Psoas muscle (tissue), 8 donors: ENCODE data around the gene B4GALT6. TPM values are rescaled to one million over a fixed set of nuclear protein-coding genes. Genes with fewer than 3 reads are reported as not detected.
A peak's percentile ranks its signal among the peaks of the same experiment; 100 is the strongest.

Experiments used
- ATAC-seq, 4 donors: fragments of 200-7000 bp; cut with Tn5 transposase; one replicate each; pipeline ENCODE4 v1.9.1; 2020; ENCODE audit warnings: moderate library complexity in 3 of 4, mild to moderate bottlenecking in 2 of 4
- DNase-seq, 2 donors: peaks; one replicate each; pipeline ENCODE4 v3.0.0-alpha.2; 2020
- H3K27ac ChIP-seq: fragments of 200-600 bp; one replicate; pipeline ENCODE4 v1.8.0; 2022
- H3K27me3 ChIP-seq, 3 donors: fragments of 200-600 bp in 1 of 3; one replicate each; pipeline versions ENCODE4 v1.6.1 to v1.8.0; 2013 to 2022; ENCODE audit warnings: low read length in 2 of 3, mild to moderate bottlenecking in 2 of 3, moderate library complexity in 1 of 3; ENCODE audit not compliant: insufficient read depth in 3 of 3
- H3K36me3 ChIP-seq, 2 donors: fragments of 200-600 bp in 1 of 2; one replicate each; pipeline versions ENCODE4 v1.6.1 to v1.8.0; 2013 to 2022; ENCODE audit warnings: low read depth in 1 of 2, mild to moderate bottlenecking in 1 of 2, moderate library complexity in 1 of 2; ENCODE audit not compliant: insufficient read depth in 1 of 2
- H3K4me1 ChIP-seq: fragments of 200-600 bp; one replicate; pipeline ENCODE4 v1.8.0; 2022
- H3K4me3 ChIP-seq: fragments of 200-600 bp; one replicate; pipeline ENCODE4 v1.8.0; 2022; ENCODE audit warnings: mild to moderate bottlenecking
- H3K9me3 ChIP-seq: fragments of 200-600 bp; one replicate; pipeline ENCODE4 v1.8.0; 2022
- WGBS, 3 donors: extraction: QIAGEN DNeasy Blood & Tissue Kit; methylation state at CpG; one replicate each; pipeline versions ENCODE4 v1.1.6 to v1.1.7; 2013; 5-methylcytosine and 5-hydroxymethylcytosine counted together
- intact Hi-C, 2 donors: fragments of 100-400 bp; cut with DNase I; formaldehyde crosslinking; loops; one replicate each; pipeline versions ENCODE4 v1.11.0 to v1.14.2; 2022
- polyA plus RNA-seq, 3 donors: library from polyadenylated mRNA; stranded (reverse); fragments of 200-250 nt; gene quantifications; one replicate each; pipeline ENCODE4 v1.2.3, GENCODE V29; 2013
- total RNA-seq, 4 donors: library from RNA; stranded (reverse); fragmentation: NEBNext Ultra II Directional in 2 of 4; extraction: Animal tissue kit (Norgen Biotek cat#: 25700) in 2 of 4; gene quantifications; one replicate each; pipeline versions ENCODE4 v1.2.1 to v1.2.4, GENCODE V29; 2021 to 2023
- TF ChIP-seq, protein P1 (sequence below): fragments of 200-600 bp; IDR thresholded peaks from one replicate; pipeline ENCODE4 v1.8.0; 2022; ENCODE audit warnings: antibody characterized with exemption
- donor health status: healthy with polysubstance abuse.
- donor health status: DM: no; HTN: no; CAD: no; lungs with moderate emphysema.
- donor health status: Bipolar disorder and iron deficiency.
- donor health status: healthy.
- donor health status: DM: yes; HTN: yes; CAD: no.
- donor health status: DM: no; HTN: no; CAD: no.
- donor health status: DM: no; HTN: no; CAD: no.
- donor health status: DM: yes; HTN: yes; CAD: no.

The B4GALT6 gene
- total and polyA plus RNA-seq, 7 donors: 0.98 to 13.3 (median 6.7) TPM

- Histone ChIP-seq H3K27me3 (no peaks in the 10 kb centered on the region), H3K4me3 (peak overlapping the region; percentile 88), H3K27ac (peak overlapping the region; percentile 78), H3K36me3 (no peaks in the 10 kb centered on the region), H3K4me1 (peaks cover 15% of the 10 kb centered on the region), H3K9me3 (no peaks in the 10 kb centered on the region)
- 20 to 36% (median 25%) methylated on average over 6 to 7 of the region's 7 CpGs for WGBS, 3 donors
- TF ChIP-seq, protein P1, sequence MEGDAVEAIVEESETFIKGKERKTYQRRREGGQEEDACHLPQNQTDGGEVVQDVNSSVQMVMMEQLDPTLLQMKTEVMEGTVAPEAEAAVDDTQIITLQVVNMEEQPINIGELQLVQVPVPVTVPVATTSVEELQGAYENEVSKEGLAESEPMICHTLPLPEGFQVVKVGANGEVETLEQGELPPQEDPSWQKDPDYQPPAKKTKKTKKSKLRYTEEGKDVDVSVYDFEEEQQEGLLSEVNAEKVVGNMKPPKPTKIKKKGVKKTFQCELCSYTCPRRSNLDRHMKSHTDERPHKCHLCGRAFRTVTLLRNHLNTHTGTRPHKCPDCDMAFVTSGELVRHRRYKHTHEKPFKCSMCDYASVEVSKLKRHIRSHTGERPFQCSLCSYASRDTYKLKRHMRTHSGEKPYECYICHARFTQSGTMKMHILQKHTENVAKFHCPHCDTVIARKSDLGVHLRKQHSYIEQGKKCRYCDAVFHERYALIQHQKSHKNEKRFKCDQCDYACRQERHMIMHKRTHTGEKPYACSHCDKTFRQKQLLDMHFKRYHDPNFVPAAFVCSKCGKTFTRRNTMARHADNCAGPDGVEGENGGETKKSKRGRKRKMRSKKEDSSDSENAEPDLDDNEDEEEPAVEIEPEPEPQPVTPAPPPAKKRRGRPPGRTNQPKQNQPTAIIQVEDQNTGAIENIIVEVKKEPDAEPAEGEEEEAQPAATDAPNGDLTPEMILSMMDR: no peak
- ATAC-seq: peak; percentile 12 to 68 (median 44)
- intact Hi-C loops: loop anchor here in 1 of 2 donors (5.0 kb wide), 1 partner anchor 36 kb away; no protein-coding TSS in a partner anchor
- DNase-seq: no peak
Measured at GRCh38 chr18:31723639-31723989, 39.2 kb upstream of the B4GALT6 start.

DNA sequence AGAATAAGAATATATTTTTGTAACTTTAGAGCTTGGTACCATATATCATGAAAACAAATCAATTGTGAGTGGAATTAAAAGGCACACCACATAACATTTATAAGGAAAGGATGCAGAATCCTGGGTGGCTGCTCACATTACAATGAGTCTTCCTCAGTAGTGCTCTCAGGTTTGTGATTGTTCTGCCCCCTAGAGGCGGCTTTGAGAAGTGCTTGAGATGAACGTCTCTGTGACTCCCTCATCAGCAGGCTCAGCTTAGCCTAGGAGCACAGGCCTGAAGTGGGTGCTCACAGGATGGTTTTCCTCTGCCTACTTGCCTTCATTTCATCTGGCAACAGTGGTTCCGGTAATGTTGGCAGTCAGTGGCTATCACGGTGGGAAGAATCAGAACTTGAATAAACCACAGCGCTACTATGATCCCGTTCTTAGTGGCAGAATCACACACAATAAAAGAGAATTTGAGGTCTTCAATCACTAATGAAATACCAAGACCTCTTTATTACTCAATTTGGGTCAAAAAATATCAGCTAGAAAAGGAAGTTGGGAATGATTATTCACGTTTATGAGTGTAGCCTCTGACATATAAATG, 38.1 kb upstream of the B4GALT6 start:
- 34 to 50% (median 39%) methylated on average over 7 of the region's 7 CpGs for WGBS, 3 donors
- Histone ChIP-seq H3K27ac (no peak overlapping the region), H3K4me1 (peaks cover 15% of the 10 kb centered on the region), H3K9me3 (no peaks in the 10 kb centered on the region), H3K4me3 (no peak overlapping the region), H3K36me3 (no peaks in the 10 kb centered on the region), H3K27me3 (no peaks in the 10 kb centered on the region)
- intact Hi-C loops: loop anchor here in 1 of 2 donors (1.0 to 5.0 kb wide), 2 partner anchors 35 to 166 kb away; no protein-coding TSS in a partner anchor
- TF ChIP-seq, protein P1: peak; percentile 90
- DNase-seq (peak; percentile 71 to 81), ATAC-seq (peak; percentile 81 to 89 (median 86))

DNA sequence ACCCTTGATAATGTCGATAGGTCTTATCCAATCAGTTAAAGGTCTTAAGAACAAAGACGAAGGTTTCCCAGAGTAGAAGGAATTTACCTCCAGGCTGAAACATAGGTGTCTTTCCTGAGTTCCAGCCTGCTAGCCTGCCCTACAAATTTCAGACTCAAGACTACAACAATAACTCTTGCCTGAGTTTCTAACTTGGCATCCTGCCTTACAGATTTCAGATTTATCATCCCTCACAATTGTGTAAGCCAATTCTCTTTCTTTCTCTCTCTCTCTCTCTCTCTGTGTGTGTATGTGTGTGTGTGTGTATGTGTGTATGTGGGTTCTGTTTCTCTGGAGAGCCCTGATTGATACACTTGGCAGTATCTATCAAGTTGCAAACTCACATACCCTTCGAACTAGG, 37.2 kb upstream of the B4GALT6 start:
- H3K4me1 ChIP-seq: peaks cover 15% of the 10 kb centered on the region
- no peaks in the 10 kb centered on the region for H3K9me3 ChIP-seq
- intact Hi-C loops: loop anchor here in 1 of 2 donors (5.0 kb wide), 1 partner anchor 34 kb away; no protein-coding TSS in a partner anchor
- DNase-seq (no peak), ATAC-seq (no peak)
- H3K4me3 ChIP-seq: no peak overlapping the region
- TF ChIP-seq, protein P1: no peak
- no peak overlapping the region for H3K27ac ChIP-seq
- H3K27me3 ChIP-seq: no peaks in the 10 kb centered on the region
- H3K36me3 ChIP-seq: no peaks in the 10 kb centered on the region
- 79 to 86% (median 84%) methylated on average over 3 of the region's 3 CpGs for WGBS, 3 donors

DNA sequence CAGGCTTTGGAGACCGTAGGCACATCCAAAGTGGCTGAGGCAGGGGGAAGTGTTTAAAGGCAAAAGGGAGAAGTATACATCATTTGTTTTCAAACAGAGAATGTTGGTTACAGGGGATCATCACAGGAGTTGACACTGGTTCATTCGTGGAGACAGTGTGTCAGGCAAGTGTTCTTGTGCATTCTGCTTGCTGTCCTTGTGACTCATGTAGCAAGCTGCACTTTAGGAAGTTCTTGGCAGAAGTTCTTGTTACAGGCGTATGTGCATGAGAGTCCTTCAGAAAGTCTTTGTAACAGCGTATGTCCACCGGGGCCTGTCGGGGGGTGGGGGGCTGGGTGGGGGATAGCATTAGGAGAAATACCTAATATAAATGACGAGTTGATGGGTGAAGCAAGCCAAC, 36.5 kb upstream of the B4GALT6 start:
- no peak overlapping the region for H3K27ac ChIP-seq
- H3K4me1 ChIP-seq: peaks cover 11% of the 10 kb centered on the region
- TF ChIP-seq, protein P1: no peak
- intact Hi-C loops: loop anchor here in 1 of 2 donors (5.0 kb wide), 1 partner anchor 34 kb away; no protein-coding TSS in a partner anchor
- no peaks in the 10 kb centered on the region for H3K27me3 ChIP-seq
- no peak for DNase-seq
- WGBS, 3 donors: 46 to 75% (median 58%) methylated on average over 7 of the region's 7 CpGs
- H3K9me3 ChIP-seq: no peaks in the 10 kb centered on the region
- H3K4me3 ChIP-seq: no peak overlapping the region
- peak in 2 of 4 donors; percentile 40 to 51 for ATAC-seq
- no peaks in the 10 kb centered on the region for H3K36me3 ChIP-seq
